ELR (cell line): Measurements from ENCODE around the gene DIAPH2.
A peak's percentile ranks its signal among the peaks of the same experiment; 100 is the strongest.

ENCODE experiments used
- DNase-seq: peaks from one replicate; pipeline ENCODE4 v3.0.0-alpha.2; 2015; ENCODE audit warnings: low read depth

The DIAPH2 gene

DNA sequence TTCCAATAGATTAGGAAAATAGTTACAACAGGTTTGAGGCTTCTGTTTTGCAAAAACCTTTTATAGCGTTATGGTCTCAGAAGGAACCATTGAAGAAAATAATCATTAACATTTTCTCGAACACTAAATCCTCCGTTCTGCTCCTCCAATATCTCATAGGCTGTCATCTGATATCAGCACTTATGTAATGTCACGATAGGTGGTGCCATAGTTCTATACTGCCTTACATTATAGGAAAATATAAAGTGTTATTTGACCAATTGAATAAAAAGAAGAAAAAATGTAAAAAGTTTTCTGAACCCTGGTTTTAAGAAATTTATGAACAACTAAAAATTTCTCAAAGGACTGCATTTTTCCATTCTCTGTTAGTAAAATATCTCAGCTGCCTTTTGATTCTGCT, 490.5 kb downstream of the DIAPH2 start:
- DNase-seq: no peak

- DNase-seq: no peak
Observed at GRCh38 chrX:97189668-97190067, 505.0 kb downstream of the DIAPH2 start.

DNA sequence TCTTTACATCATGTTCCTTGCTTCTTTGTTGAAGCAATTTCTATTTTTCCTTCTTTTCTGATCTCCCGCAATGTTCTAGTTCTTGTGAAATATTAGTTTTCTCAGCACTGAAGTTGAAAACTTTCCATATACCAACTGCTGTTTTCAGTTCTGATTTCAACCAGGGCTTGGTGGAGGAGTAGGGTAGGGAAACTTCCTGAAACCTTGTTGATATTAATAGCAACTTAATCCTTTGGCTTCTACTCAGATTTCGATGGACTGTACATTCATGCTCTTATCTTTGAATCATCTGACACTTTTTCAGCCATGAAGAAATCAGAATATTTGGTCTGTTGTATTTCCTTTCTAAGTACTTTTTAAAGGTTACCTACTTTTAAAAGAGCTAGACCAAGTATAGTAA, 514.9 kb downstream of the DIAPH2 start:
- no peak for DNase-seq

DNA sequence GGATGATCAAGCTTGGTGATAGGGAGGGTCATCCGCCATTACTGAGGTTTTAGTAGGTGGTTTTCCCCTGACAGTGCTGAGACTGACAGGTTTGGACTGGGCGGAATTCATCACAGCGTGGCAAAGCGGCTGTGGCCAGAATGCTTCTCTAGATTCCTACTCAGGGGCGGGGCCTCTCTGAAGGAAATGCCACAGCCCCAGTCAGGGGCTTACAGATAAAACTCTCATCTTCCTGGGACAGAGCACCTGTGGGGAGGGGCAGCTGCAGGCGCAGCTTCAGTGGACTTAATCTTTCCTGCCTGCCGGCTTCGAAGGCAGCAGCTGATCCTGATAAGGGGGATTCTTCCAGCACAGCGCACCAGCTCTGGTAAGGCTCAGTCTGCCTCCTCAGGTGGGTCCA, 515.8 kb downstream of the DIAPH2 start:
- no peak for DNase-seq

- no peak for DNase-seq
Observed at GRCh38 chrX:97210501-97210900, 525.9 kb downstream of the DIAPH2 start.

DNA sequence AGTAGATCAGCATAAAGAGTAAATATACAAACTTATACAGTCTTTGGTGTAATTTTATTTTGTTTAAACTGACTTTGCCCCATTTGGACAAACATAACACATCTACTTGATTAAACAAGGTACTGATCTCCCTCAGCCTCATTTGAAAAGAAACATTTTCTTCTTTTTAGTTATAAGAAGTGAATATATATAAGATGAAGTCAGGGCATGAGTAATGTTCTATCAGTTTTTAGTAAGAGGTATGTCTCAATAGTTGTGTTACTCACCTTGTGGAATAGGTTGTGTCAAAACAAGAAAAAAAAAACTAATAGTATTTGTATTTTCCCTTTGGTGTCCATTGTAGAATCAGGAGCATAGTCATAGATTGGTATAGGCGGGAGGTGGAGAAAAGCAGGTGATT, 526.4 kb downstream of the DIAPH2 start:
- DNase-seq: peak; percentile 50

DNA sequence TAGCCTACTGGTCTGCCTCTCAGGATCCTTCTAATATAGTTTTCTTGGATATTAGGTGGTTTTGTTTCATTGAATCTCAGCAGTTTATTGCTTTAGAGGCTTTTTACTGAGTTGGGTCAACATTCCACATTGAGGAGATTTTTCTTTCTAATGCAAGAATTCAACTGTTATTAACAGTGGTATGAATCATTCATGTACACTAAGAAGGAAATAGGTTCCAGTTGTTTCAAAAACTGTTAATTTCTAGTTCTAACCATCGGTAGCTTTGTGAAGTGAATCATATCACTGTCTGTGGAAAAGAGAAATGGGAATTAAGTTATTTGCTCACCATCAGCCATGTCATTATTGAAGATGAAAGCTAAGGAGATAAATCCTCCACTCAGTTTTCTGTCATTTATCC, 530.5 kb downstream of the DIAPH2 start:
- no peak for DNase-seq

- no peak for DNase-seq
Observed at GRCh38 chrX:97224148-97224547, 539.5 kb downstream of the DIAPH2 start.

DNA sequence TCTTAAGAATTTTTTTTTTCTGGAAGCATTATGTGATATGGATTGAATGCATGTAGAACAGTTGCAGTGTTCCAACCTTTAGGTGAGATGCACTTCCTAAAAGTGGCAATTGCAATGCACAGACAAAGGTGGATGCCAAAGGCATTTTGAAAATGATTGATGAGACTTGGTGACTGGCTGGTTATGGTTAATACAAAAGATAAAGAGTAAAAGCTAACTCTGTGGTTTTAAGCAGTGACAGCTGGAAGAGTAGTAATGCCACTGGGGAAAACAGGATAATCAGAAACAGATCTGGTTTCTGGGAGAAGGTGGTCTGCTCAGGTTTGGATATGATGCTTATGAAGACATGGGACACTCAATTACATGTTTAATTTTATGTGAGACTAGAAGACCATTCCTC, 544.7 kb downstream of the DIAPH2 start:
- no peak for DNase-seq

GRCh38 chrX:97230948-97231347, 546.3 kb downstream of the DIAPH2 start:
- no peak for DNase-seq

DNA sequence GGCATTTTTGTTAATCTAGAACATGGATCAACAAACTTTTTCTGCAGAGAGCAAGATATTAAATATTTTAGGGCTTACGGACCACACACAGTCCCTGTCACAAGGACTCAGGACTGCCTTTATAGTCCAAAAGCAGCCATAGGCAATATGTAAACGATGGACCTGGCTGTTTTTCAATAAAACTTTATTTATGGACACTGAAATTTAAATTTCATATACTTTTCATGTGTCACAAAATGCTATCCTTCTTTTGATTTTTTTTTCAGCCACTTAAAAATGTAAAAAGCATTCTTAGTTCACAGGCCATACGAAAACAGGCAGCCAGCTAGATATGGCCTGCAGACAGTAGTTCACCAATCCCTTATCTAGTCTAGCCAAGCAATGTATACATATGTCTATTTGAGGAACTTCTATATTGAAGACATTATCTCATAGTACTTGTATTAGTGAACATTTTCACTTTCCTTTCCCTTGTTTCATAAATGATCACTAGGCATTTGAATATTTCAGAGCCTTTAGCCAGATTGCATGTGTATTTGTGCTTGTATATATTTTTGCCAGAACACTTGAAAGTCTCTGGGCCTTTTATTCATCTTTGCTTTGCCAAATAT, 549.9 kb downstream of the DIAPH2 start:
- no peak for DNase-seq

GRCh38 chrX:97238632-97239031, 554.0 kb downstream of the DIAPH2 start:
- DNase-seq: peak; percentile 76

- no peak for DNase-seq
Observed at GRCh38 chrX:97252111-97252510, 567.5 kb downstream of the DIAPH2 start.

DNA sequence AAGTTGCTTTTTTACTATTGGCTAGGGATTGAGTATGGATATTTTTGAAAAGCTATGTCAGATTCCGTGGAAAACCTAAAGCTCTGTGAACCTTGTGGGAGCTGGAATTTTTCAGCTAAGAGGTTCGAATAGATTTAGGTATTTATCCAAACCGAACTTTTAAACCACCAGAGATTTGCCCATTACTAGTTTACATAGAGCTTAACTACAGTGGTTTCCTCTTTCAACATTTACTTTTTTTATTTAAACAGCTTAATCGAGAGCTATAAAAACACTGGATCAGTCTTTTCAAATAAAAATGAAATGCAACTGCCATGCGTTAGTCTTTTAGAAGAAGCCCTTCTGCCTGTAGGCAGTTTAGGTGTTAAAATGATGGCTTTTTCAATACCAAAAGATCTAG, 576.0 kb downstream of the DIAPH2 start:
- DNase-seq: no peak

DNA sequence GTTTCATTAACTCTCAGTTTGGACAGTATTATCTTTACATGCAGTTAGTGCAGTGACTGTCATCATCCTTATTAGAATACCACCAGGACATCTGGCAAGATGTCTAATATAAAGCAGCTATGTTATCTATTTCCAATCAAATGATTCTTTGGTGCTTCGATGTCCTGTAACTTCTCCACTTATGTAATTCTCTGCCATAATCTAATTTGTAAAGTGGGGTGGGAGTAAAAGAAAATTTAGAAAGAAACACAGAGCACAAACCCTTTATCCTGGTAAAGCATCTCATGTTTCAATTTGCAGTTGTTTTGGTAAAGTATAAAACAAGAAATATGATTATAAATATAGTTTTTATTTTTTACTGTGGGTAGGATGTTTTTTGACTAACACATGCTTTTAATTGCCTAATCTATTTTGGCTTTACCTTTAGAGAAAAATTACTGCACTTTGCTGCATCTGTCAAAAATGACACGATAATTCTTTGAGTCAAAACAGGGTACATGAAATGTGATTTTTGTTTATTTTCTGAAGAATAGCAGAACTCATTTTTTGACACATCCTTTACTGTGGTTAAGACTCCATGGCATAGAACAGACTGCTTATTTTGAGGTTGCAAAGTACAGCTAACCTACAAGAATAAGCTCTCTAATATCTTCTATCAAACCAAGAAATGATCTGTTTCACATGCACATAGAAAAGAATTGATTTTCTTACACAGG, 581.9 kb downstream of the DIAPH2 start:
- DNase-seq: no peak

DNA sequence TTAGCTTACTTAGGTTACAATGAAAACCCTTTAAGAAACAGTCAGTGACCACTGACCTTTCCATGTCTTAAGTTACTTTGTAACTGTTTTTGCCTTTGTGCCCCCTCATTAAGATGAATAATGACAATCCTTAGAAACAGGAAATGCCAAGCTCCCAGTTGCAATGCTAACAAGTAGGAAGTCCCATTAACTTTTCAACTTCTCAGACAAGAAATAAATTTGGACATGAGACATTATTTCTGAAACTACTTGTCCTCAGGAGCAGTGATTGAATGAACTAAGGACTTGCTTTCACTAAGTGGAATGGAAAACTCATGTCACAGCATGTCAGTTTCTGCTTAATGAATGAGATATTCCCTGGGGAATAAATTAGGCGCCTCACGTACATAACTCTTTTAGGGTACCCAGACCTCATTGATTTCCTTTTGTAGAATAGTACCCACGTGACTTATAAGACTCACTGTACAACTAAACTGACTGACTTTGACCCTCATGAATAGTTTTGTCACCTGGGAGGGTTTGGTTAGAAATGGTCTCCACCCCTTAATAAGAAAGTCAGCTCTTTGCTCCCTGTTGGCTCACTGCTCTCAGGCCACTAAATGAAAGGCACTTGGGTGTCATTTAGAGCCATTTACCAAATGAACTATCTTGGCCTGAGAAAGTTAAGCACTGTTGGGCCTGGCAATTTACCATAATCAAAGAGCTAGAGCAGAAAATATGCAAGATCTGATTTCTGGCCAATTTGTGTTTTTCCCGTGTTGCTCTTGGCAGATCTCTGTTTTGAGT, 582.9 kb downstream of the DIAPH2 start:
- DNase-seq: no peak

DNA sequence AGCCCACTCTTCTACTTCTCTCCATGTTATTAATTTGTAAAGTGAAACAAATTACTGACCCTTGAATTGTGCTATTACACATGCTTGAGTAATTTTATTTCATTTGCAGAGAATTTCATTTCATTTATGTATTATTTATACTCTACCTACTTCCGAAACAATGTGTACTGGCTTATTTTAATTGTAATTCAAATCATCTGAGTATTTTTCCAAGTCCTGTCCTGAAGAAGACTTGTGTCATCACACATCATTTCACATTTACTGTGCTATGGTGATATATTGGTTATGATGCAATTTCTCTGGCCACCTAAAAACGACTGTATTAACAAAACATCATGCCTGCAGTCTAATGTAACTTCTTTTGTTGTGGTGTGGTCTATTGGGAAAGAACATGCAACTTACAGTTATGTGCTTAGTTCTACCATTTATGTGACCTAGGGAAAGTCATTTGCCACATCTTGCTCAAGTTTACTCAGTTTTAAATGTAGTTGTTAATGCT, 583.6 kb downstream of the DIAPH2 start:
- DNase-seq: no peak

- no peak for DNase-seq
Observed at GRCh38 chrX:97284531-97284930, 599.9 kb downstream of the DIAPH2 start.

GRCh38 chrX:97290199-97290598, 605.6 kb downstream of the DIAPH2 start:
- DNase-seq: no peak

DNA sequence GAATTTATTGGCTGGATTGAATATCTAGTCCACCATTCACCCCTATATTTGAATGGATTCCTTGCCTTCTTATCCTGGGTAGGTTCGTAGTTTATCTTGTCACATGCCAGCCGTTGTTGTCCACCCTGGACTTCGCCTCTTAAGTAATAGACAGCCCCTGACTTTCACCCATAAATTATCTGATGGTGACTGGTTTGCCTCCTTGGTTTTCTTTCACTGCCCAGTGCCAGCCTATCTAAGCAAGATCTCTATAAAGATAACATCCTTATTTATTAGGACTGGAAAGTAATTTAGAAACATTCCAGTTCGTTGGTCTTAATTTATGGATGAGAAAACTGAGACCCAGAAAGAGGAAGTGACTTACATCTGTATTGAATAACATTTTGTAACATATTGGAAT, 609.4 kb downstream of the DIAPH2 start:
- DNase-seq: no peak

- no peak for DNase-seq
Observed at GRCh38 chrX:97295954-97296353, 611.3 kb downstream of the DIAPH2 start.

DNA sequence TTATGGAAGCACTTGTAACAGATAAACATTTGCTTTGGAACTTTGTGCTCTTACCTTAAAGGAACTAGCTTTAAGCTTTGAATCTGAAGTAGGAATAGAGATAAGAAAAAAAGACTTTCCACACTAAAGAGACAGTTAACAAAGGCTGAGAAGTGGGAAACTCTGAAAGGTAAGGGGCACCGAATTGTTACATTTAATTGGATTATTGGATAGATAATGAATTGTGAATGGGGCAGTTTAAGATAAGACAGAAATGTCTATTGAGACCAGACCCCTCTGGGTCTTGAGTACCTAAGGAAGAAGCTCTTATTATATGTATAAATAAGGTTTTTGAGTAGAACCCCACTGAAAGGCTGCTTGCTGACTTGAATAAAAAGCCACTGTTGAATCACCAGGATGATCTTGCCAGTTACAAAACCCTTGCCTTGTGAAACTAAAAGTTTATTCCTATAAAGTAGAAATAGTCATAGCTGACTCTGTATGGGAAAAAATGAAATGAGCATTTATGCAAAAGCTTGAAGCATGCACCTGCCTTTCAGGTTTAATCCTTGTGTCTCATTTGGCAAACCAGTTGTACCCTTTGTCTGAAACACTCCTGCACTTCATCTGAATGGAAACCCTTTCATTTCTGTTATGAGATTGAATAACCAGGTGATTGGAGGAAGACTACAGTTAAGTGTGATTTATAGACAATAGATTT, 622.3 kb downstream of the DIAPH2 start:
- DNase-seq: no peak
